Prostate gland (tissue), 2 donors: ENCODE data around the gene SLC12A5. TPM values are rescaled to one million over a fixed set of nuclear protein-coding genes. Genes with fewer than 3 reads are reported as not detected.

ENCODE experiments used
- DNase-seq: peaks from one replicate; pipeline ENCODE4 v3.0.0-alpha.2; 2019; ENCODE audit warnings: low spot score
- H3K27ac ChIP-seq, 2 donors: fragments of 200-600 bp; sonication (generic); 2 replicates each; pipeline ENCODE4 v1.5.1; 2017 to 2019
- H3K27me3 ChIP-seq: fragments of 200-600 bp; sonication (generic); replicated peaks from 2 replicates; pipeline ENCODE4 v1.5.1; 2019; ENCODE audit not compliant: insufficient read depth
- H3K36me3 ChIP-seq, 2 donors: fragments of 200-600 bp; sonication (generic); 1 replicate in 1 of 2; 2 replicates in 1 of 2; pipeline versions ENCODE4 v1.5.1 to v1.8.1; 2017 to 2019
- H3K4me1 ChIP-seq: fragments of 200-600 bp; sonication (generic); replicated peaks from 2 replicates; pipeline ENCODE4 v1.5.1; 2019
- H3K4me3 ChIP-seq, 2 donors: fragments of 200-600 bp; sonication (generic); 2 replicates each; pipeline ENCODE4 v1.5.1; 2017 to 2019
- H3K9me3 ChIP-seq: fragments of 200-600 bp; sonication (generic); 2 replicates; pipeline ENCODE4 v1.5.1; 2017
- POLR2A ChIP-seq: fragments of 450-650 bp; IDR thresholded peaks from one replicate; pipeline ENCODE4 v1.6.1; 2016; ENCODE audit warnings: antibody characterized with exemption, mild to moderate bottlenecking
- POLR2AphosphoS5 ChIP-seq: sonication (generic); formaldehyde crosslinking; IDR thresholded peaks from one replicate; pipeline ENCODE4 v1.6.1; 2017; ENCODE audit warnings: antibody characterized with exemption
- WGBS: methylation state at CpG from one replicate; pipeline ENCODE4 v1.1.5; 2018; 5-methylcytosine and 5-hydroxymethylcytosine counted together
- intact Hi-C: fragments of 100-400 bp; cut with DNase I; formaldehyde crosslinking; loops from one replicate; pipeline ENCODE4 v1.14.2; 2022
- total RNA-seq, 2 donors: library from RNA; depleted of rRNA; stranded (reverse); fragments of >200 nt; gene quantifications; one replicate each; pipeline ENCODE4 v1.1.0, GENCODE V29; 2016
- TF ChIP-seq, protein P1 (sequence below), 4 experiments: fragments of 200-600 bp in 2 of 4; fragments of 450-650 bp in 2 of 4; sonication (generic) in 2 of 4; IDR thresholded peaks; 1 replicate in 3 of 4; 2 replicates in 1 of 4; pipeline ENCODE4 v1.5.1; 2016 to 2019; ENCODE audit warnings: antibody characterized with exemption in 4 of 4, mild to moderate bottlenecking in 2 of 4, moderate library complexity in 2 of 4

Gene SLC12A5
- total RNA-seq, 2 donors from 2014 or later, result 3.6 TPM; not detected in 1

- no peaks in the 10 kb centered on the region for H3K27me3 ChIP-seq
- H3K9me3 ChIP-seq, result no peaks in the 10 kb centered on the region
- H3K4me3 ChIP-seq, result no peak overlapping the region
- no peak overlapping the region for H3K27ac ChIP-seq
- no peaks in the 10 kb centered on the region for H3K4me1 ChIP-seq
- H3K36me3 ChIP-seq, result no peaks in the 10 kb centered on the region
- WGBS, result 83% methylated on average over 1 of the region's 1 CpG
- TF ChIP-seq POLR2AphosphoS5 (no peak), POLR2A (no peak)
- TF ChIP-seq, protein P1, sequence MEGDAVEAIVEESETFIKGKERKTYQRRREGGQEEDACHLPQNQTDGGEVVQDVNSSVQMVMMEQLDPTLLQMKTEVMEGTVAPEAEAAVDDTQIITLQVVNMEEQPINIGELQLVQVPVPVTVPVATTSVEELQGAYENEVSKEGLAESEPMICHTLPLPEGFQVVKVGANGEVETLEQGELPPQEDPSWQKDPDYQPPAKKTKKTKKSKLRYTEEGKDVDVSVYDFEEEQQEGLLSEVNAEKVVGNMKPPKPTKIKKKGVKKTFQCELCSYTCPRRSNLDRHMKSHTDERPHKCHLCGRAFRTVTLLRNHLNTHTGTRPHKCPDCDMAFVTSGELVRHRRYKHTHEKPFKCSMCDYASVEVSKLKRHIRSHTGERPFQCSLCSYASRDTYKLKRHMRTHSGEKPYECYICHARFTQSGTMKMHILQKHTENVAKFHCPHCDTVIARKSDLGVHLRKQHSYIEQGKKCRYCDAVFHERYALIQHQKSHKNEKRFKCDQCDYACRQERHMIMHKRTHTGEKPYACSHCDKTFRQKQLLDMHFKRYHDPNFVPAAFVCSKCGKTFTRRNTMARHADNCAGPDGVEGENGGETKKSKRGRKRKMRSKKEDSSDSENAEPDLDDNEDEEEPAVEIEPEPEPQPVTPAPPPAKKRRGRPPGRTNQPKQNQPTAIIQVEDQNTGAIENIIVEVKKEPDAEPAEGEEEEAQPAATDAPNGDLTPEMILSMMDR (IDR thresholded peaks at IDR 0.05), result no peak
- no peak for DNase-seq
- intact Hi-C loops, result loop anchor here (10.0 kb wide), 1 partner anchor 56 kb away; the partner anchor contains the start of gene SLC12A5
Measured at GRCh38 chr20:46081074-46081473, 52.1 kb downstream of the SLC12A5 start.

GRCh38 chr20:46083101-46083500, 54.1 kb downstream of the SLC12A5 start:
- no peak for TF ChIP-seq POLR2AphosphoS5
- no peaks in the 10 kb centered on the region for H3K36me3 ChIP-seq
- peaks cover 8% of the 10 kb centered on the region for H3K4me1 ChIP-seq
- WGBS, result 60% methylated on average over 6 of the region's 6 CpGs
- H3K9me3 ChIP-seq, result no peaks in the 10 kb centered on the region
- DNase-seq, result no peak
- intact Hi-C loops, result loop anchor here (10.0 kb wide), 1 partner anchor 58 kb away; the partner anchor contains the start of gene SLC12A5
- no peaks in the 10 kb centered on the region for H3K27me3 ChIP-seq
- H3K27ac ChIP-seq, result no peak overlapping the region
- H3K4me3 ChIP-seq, result no peak overlapping the region

GRCh38 chr20:46083531-46084061, 54.6 kb downstream of the SLC12A5 start:
- no peak for DNase-seq
- H3K36me3 ChIP-seq, result no peaks in the 10 kb centered on the region
- intact Hi-C loops, result loop anchor here (10.0 kb wide), 1 partner anchor 59 kb away; the partner anchor contains the start of gene SLC12A5
- 91% methylated on average over 1 of the region's 1 CpG for WGBS
- H3K4me1 ChIP-seq, result peaks cover 8% of the 10 kb centered on the region
- H3K27me3 ChIP-seq, result no peaks in the 10 kb centered on the region
- no peak overlapping the region for H3K27ac ChIP-seq
- no peaks in the 10 kb centered on the region for H3K9me3 ChIP-seq
- TF ChIP-seq POLR2AphosphoS5, result no peak
- TF ChIP-seq, protein P1 (IDR thresholded peaks at IDR 0.05), result no peak
- H3K4me3 ChIP-seq, result no peak overlapping the region

GRCh38 chr20:46084805-46085178, 55.8 kb downstream of the SLC12A5 start:
- 78% methylated on average over 3 of the region's 3 CpGs for WGBS
- no peak for DNase-seq
- Histone ChIP-seq H3K27ac (no peak overlapping the region), H3K9me3 (no peaks in the 10 kb centered on the region), H3K4me3 (no peak overlapping the region), H3K36me3 (no peaks in the 10 kb centered on the region), H3K27me3 (no peaks in the 10 kb centered on the region), H3K4me1 (peaks cover 8% of the 10 kb centered on the region)
- intact Hi-C loops, result loop anchor here (10.0 kb wide), 1 partner anchor 60 kb away; the partner anchor contains the start of gene SLC12A5
- TF ChIP-seq POLR2A (no peak), POLR2AphosphoS5 (no peak)
- TF ChIP-seq, protein P1 (IDR thresholded peaks at IDR 0.05), result no peak

DNA sequence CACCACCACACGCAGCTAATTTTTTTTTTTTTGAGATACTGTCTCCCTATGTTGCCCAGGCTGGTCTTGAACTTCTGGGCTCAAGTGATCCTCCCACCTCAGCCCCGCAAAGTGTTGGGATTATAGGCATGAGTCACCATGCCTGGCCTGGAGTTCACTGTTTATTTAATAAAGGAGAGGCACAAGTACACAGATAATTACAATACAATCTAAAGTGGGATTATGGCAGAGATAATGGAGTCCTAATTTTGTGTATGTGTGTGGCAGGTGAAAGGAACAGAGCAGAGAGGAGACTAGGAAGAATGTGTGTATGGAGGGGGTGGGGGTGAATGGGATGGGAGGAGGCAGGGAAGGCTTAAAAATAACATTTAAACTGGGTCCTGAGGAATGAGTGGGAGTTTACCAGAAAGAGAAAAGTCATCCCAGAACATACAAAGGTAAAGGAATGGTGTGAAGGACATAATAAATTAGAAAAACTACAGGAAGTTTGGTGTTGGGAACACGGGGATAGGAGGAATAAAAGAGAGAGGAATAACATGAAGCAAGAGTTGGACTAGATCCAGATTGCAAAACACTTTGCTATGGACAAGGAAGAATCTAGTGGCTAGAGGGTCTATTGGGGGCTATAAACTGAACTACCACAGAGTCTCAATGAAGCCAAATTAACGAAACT, 56.3 kb downstream of the SLC12A5 start:
- TF ChIP-seq POLR2AphosphoS5 (no peak), POLR2A (no peak)
- TF ChIP-seq, protein P1 (IDR thresholded peaks at IDR 0.05), result no peak
- Histone ChIP-seq H3K27me3 (no peaks in the 10 kb centered on the region), H3K27ac (no peak overlapping the region), H3K9me3 (no peaks in the 10 kb centered on the region), H3K4me1 (peaks cover 8% of the 10 kb centered on the region), H3K36me3 (no peaks in the 10 kb centered on the region), H3K4me3 (no peak overlapping the region)
- intact Hi-C loops, result loop anchor here (10.0 kb wide), 1 partner anchor 61 kb away; the partner anchor contains the start of gene SLC12A5
- no peak for DNase-seq
- WGBS, result 32% methylated on average over 4 of the region's 4 CpGs
